GM23338 (cell line): Measurements from ENCODE around the gene IRF1. TPM values are rescaled to one million over a fixed set of nuclear protein-coding genes. Genes with fewer than 3 reads are reported as not detected.

ENCODE experiments used
- ATAC-seq: fragments of 200-7000 bp; cut with Tn5 transposase; 3 replicates; pipeline ENCODE4 v1.9.1; 2020
- DNase-seq: peaks from one replicate; pipeline ENCODE4 v3.0.0-alpha.2; 2015; ENCODE audit warnings: low spot score
- H2AFZ ChIP-seq: fragments of 200-600 bp; sonication (generic); 2 replicates; pipeline ENCODE4 v1.8.0; 2016; ENCODE audit warnings: antibody characterized with exemption, mild to moderate bottlenecking, moderate library complexity
- H3F3A ChIP-seq: fragments of 200-600 bp; sonication (generic); replicated peaks from 2 replicates; pipeline ENCODE4 v1.8.0; 2017; ENCODE audit warnings: antibody characterized with exemption, mixed run types, low read depth
- H3K27ac ChIP-seq: fragments of 200-600 bp; sonication (generic); 2 replicates; pipeline ENCODE4 v1.6.1; 2016; ENCODE audit warnings: low read depth
- H3K27me3 ChIP-seq: fragments of 200-600 bp; sonication (generic); 2 replicates; pipeline ENCODE4 v1.8.0; 2016; ENCODE audit warnings: mild to moderate bottlenecking, mixed run types, moderate library complexity; ENCODE audit not compliant: insufficient read depth
- H3K36me3 ChIP-seq: fragments of 200-600 bp; sonication (generic); 2 replicates; pipeline ENCODE4 v1.8.0; 2016; ENCODE audit warnings: mild to moderate bottlenecking; ENCODE audit not compliant: insufficient read depth
- H3K4me1 ChIP-seq: fragments of 200-600 bp; sonication (generic); 2 replicates; pipeline ENCODE4 v1.8.0; 2016; ENCODE audit warnings: mild to moderate bottlenecking, moderate library complexity; ENCODE audit not compliant: insufficient read depth
- H3K4me2 ChIP-seq: fragments of 200-600 bp; sonication (generic); 2 replicates; pipeline ENCODE4 v1.7.1; 2017; ENCODE audit warnings: mixed run types
- H3K4me3 ChIP-seq: fragments of 200-600 bp; sonication (generic); 2 replicates; pipeline ENCODE4 v1.6.1; 2016; ENCODE audit warnings: mixed run types
- H3K79me2 ChIP-seq: fragments of 200-600 bp; sonication (generic); replicated peaks from 2 replicates; pipeline ENCODE4 v1.8.0; 2017; ENCODE audit warnings: mild to moderate bottlenecking; ENCODE audit not compliant: insufficient read depth
- H3K9me2 ChIP-seq: fragments of 200-600 bp; sonication (generic); 2 replicates; pipeline ENCODE4 v1.8.0; 2017; ENCODE audit not compliant: insufficient read depth
- H4K20me1 ChIP-seq: fragments of 200-600 bp; sonication (generic); replicated peaks from 2 replicates; pipeline ENCODE4 v1.8.0; 2017; ENCODE audit warnings: mild to moderate bottlenecking; ENCODE audit not compliant: insufficient read depth
- H3K27ac Mint-ChIP-seq: 2 replicates; pipeline ENCODE4 v1.8.0; 2020; ENCODE audit warnings: inconsistent platforms, mild to moderate bottlenecking, moderate library complexity, mixed read lengths
- H3K27me3 Mint-ChIP-seq: 3 replicates; pipeline ENCODE4 v1.8.0; 2022; ENCODE audit warnings: low read depth, mild to moderate bottlenecking, moderate library complexity, mixed read lengths, inconsistent platforms; ENCODE audit not compliant: insufficient read depth, poor library complexity
- H3K36me3 Mint-ChIP-seq: 3 replicates; pipeline ENCODE4 v1.8.0; 2021; ENCODE audit warnings: low read depth, mild to moderate bottlenecking, inconsistent platforms, moderate library complexity, mixed read lengths
- H3K4me1 Mint-ChIP-seq: 3 replicates; pipeline ENCODE4 v1.8.0; 2020; ENCODE audit warnings: mild to moderate bottlenecking, inconsistent platforms, mixed read lengths
- H3K4me3 Mint-ChIP-seq: 3 replicates; pipeline ENCODE4 v1.8.0; 2021; ENCODE audit warnings: moderate library complexity, mild to moderate bottlenecking, inconsistent platforms, mixed read lengths
- H3K9me3 Mint-ChIP-seq: 3 replicates; pipeline ENCODE4 v1.8.0; 2020; ENCODE audit warnings: moderate library complexity, mild to moderate bottlenecking, inconsistent platforms, mixed read lengths
- CREB1 ChIP-seq: fragments of 250-450 bp; sonication (Bioruptor Pico); IDR thresholded peaks from 2 replicates; pipeline ENCODE4 v1.5.0; 2020; ENCODE audit warnings: low read depth, mild to moderate bottlenecking, moderate library complexity
- CTCF ChIP-seq, 2 experiments: fragments of 200-600 bp in 1 of 2; sonication (generic) in 1 of 2; conservative IDR thresholded peaks; 2 replicates each; pipeline versions ENCODE4 v1.5.1 to v1.6.1; 2016 to 2017; ENCODE audit warnings: antibody characterized with exemption in 2 of 2, low read depth in 2 of 2, mild to moderate bottlenecking in 2 of 2, moderate library complexity in 1 of 2
- ETS1 ChIP-seq: IDR thresholded peaks from 2 replicates; pipeline ENCODE4 v1.6.1; 2016; ENCODE audit warnings: antibody characterized with exemption
- EZH2phosphoT487 ChIP-seq: fragments of 200-600 bp; sonication (generic); IDR thresholded peaks from one replicate; pipeline ENCODE4 v1.8.1; 2018; ENCODE audit warnings: antibody characterized with exemption; ENCODE audit not compliant: unreplicated experiment
- JUNB ChIP-seq: IDR thresholded peaks from one replicate; pipeline ENCODE4 v1.6.1; 2016; ENCODE audit warnings: antibody characterized with exemption; ENCODE audit not compliant: unreplicated experiment
- NANOG ChIP-seq: IDR thresholded peaks from 2 replicates; pipeline ENCODE4 v1.6.1; 2016; ENCODE audit warnings: antibody characterized with exemption, borderline replicate concordance
- ZNF114 ChIP-seq: fragments of 250-450 bp; sonication (Bioruptor Pico); IDR thresholded peaks from 2 replicates; pipeline ENCODE4 v1.5.0; 2020; ENCODE audit warnings: mild to moderate bottlenecking, moderate library complexity
- ZNF331 ChIP-seq: fragments of 250-450 bp; sonication (Bioruptor Pico); IDR thresholded peaks from 2 replicates; pipeline ENCODE4 v1.5.0; 2020; ENCODE audit warnings: low read depth, mild to moderate bottlenecking, moderate library complexity
- ZNF462 ChIP-seq: fragments of 250-450 bp; sonication (Bioruptor Pico); IDR thresholded peaks from 2 replicates; pipeline ENCODE4 v1.5.0; 2020; ENCODE audit warnings: mild to moderate bottlenecking, moderate library complexity
- polyA plus RNA-seq: library from polyadenylated mRNA; unstranded; fragments of >200 nt; fragmentation: Nextera tagmentation; extraction: Ambion mirVana; gene quantifications from 2 replicates; pipeline ENCODE4 v1.2.1, GENCODE V29; 2016
- total RNA-seq: library from RNA; depleted of rRNA; stranded (reverse); fragments of >200 nt; shearing (Covaris generic); gene quantifications from 2 replicates; pipeline ENCODE4 v1.2.3, GENCODE V29; 2014

Gene IRF1
- total and polyA plus RNA-seq, 2 experiments from 2014 or later, result 6.9 to 8.6 TPM

GRCh38 chr5:132451387-132451786 is 39.2 kb downstream of the IRF1 start:
- peak overlapping the region; percentile 17; the same call in 1 of the 2 replicates for H3K27ac Mint-ChIP-seq
- H3K9me3 Mint-ChIP-seq, result no peaks in the 10 kb centered on the region
- Histone ChIP-seq H3K36me3 (no peaks in the 10 kb centered on the region), H3K79me2 (no peaks in the 10 kb centered on the region), H3K9me2 (peaks cover 2% of the 10 kb centered on the region; the same call in 1 of the 2 replicates), H3K4me3 (no peak overlapping the region), H2AFZ (peak overlapping the region; percentile 66), H3F3A (no peaks in the 10 kb centered on the region), H3K4me1 (peaks cover 19% of the 10 kb centered on the region), H3K27me3 (no peaks in the 10 kb centered on the region), H3K27ac (no peak overlapping the region), H4K20me1 (no peaks in the 10 kb centered on the region), H3K4me2 (peak overlapping the region; percentile 4; the same call in 1 of the 2 replicates)
- DNase-seq (no peak), ATAC-seq (peak; percentile 18; the same call in 2 of the 3 replicates)
- no peak overlapping the region for H3K4me3 Mint-ChIP-seq
- peaks cover 36% of the 10 kb centered on the region for H3K4me1 Mint-ChIP-seq
- peaks cover 12% of the 10 kb centered on the region for H3K27me3 Mint-ChIP-seq
- no peak for TF ChIP-seq EZH2phosphoT487
- TF ChIP-seq ETS1, result no peak
- TF ChIP-seq NANOG, result no peak
- no peak for TF ChIP-seq CTCF (conservative IDR thresholded peaks at IDR 0.05; ENCODE audit: low read depth in 2 of 2)
- TF ChIP-seq ZNF114 (CRISPR knock-in tag), result no peak
- no peak for TF ChIP-seq ZNF462 (CRISPR knock-in tag)
- no peak for TF ChIP-seq ZNF331 (CRISPR knock-in tag)
- TF ChIP-seq JUNB, result no peak
- no peak for TF ChIP-seq CREB1 (CRISPR knock-in tag)
- H3K36me3 Mint-ChIP-seq, result no peaks in the 10 kb centered on the region
